GM21447 (cell line): ENCODE data around the gene RAMACL.

Source experiments
- ATAC-seq: cut with Tn5 transposase; IDR thresholded peaks from one replicate; pipeline ENCODE4 v1.9.1; 2021; ENCODE audit not compliant: unreplicated experiment

Gene RAMACL

GRCh38 chr6:166559662-166560061 lies 26.8 kb downstream of the RAMACL start:
- ATAC-seq: no peak

GRCh38 chr6:166559211-166559610 lies 27.3 kb downstream of the RAMACL start:
- ATAC-seq: no peak

GRCh38 chr6:166558156-166559005 lies 28.1 kb downstream of the RAMACL start:
- no peak for ATAC-seq

GRCh38 chr6:166556863-166557322 lies 29.6 kb downstream of the RAMACL start:
- ATAC-seq: no peak

- ATAC-seq: no peak
These were observed 30.1 kb downstream of the RAMACL start for GRCh38 chr6:166556336-166556735.

- no peak for ATAC-seq
These were observed 31.4 kb downstream of the RAMACL start for GRCh38 chr6:166555086-166555485.

- ATAC-seq: no peak
These were observed 32.2 kb downstream of the RAMACL start for GRCh38 chr6:166554316-166554715.

- no peak for ATAC-seq
These were observed 32.8 kb downstream of the RAMACL start for GRCh38 chr6:166553563-166554271.

GRCh38 chr6:166552600-166552999 lies 33.9 kb downstream of the RAMACL start:
- ATAC-seq: no peak

GRCh38 chr6:166551754-166552495 lies 34.6 kb downstream of the RAMACL start:
- ATAC-seq: no peak

- no peak for ATAC-seq
These were observed 39.8 kb downstream of the RAMACL start for GRCh38 chr6:166546653-166547052.

- ATAC-seq: no peak
These were observed 41.1 kb downstream of the RAMACL start for GRCh38 chr6:166545156-166546034.

GRCh38 chr6:166544296-166544605 lies 42.2 kb downstream of the RAMACL start:
- ATAC-seq: no peak

GRCh38 chr6:166543603-166544295 lies 42.7 kb downstream of the RAMACL start:
- no peak for ATAC-seq

- no peak for ATAC-seq
These were observed 43.9 kb downstream of the RAMACL start for GRCh38 chr6:166542580-166542912.

- ATAC-seq: peak; percentile 43
These were observed 44.5 kb downstream of the RAMACL start for GRCh38 chr6:166541876-166542579.

- ATAC-seq: peak; percentile 36
These were observed 45.1 kb downstream of the RAMACL start for GRCh38 chr6:166541366-166541765.

GRCh38 chr6:166540631-166541331 lies 45.7 kb downstream of the RAMACL start:
- peak; percentile 96 for ATAC-seq

GRCh38 chr6:166539543-166539942 lies 46.9 kb downstream of the RAMACL start:
- no peak for ATAC-seq
